Panc1 (cell line): ENCODE results near the gene PPP1R3D. TPM values are rescaled to one million over a fixed set of nuclear protein-coding genes. Genes with fewer than 3 reads are reported as not detected.
A peak's percentile ranks its signal among the peaks of the same experiment; 100 is the strongest.

Experiments used
- ATAC-seq: fragments of 200-7000 bp; cut with Tn5 transposase; 2 replicates; pipeline ENCODE4 v1.9.1; 2020; ENCODE audit warnings: mild to moderate bottlenecking, moderate library complexity
- BruUV-seq: library from RNA; stranded (reverse); fragments of 400-500 nt; replicated peaks from 2 replicates; lab custom pipeline; 2021; lab: Mats Ljungman, UMichigan
- CTCF ChIA-PET: fragments of 300-600 bp; sonication (Branson Sonifier 250); formaldehyde crosslinking; loops from one replicate; lab custom pipeline; 2022; ENCODE audit warnings: antibody characterized with exemption; lab: Charles Lee
- POLR2A ChIA-PET: fragments of 300-600 bp; sonication (Branson Sonifier 250); formaldehyde crosslinking; loops from one replicate; lab custom pipeline; 2022; ENCODE audit warnings: antibody characterized with exemption; lab: Charles Lee
- DNase-seq: peaks from one replicate; pipeline ENCODE4 v3.0.0-alpha.2; 2010; ENCODE audit warnings: low read depth, low spot score
- H3K27ac ChIP-seq: 2 replicates; pipeline ENCODE4 v1.5.1; 2011; ENCODE audit warnings: mild to moderate bottlenecking, low read length, inconsistent platforms
- H3K27me3 ChIP-seq: fragments of 200-500 bp; sonication (Bioruptor generic); 2 replicates; pipeline ENCODE4 v1.6.0; 2014; ENCODE audit warnings: low read length, inconsistent platforms; ENCODE audit not compliant: control insufficient read depth, insufficient read depth
- H3K36me3 ChIP-seq: fragments of 200-500 bp; sonication (Bioruptor generic); 2 replicates; pipeline ENCODE4 v1.5.1; 2014; ENCODE audit warnings: inconsistent platforms, mild to moderate bottlenecking, low read length, moderate library complexity; ENCODE audit not compliant: control insufficient read depth, insufficient read depth
- H3K4me1 ChIP-seq: 2 replicates; pipeline ENCODE4 v1.5.1; 2011; ENCODE audit warnings: inconsistent platforms, mild to moderate bottlenecking, low read length, moderate library complexity; ENCODE audit not compliant: control insufficient read depth, insufficient read depth
- H3K4me3 ChIP-seq, 2 experiments: 2 replicates each; pipeline ENCODE4 v1.5.1; 2011 to 2012; ENCODE audit warnings: low read depth in 2 of 2, low read length in 2 of 2, mild to moderate bottlenecking in 2 of 2, inconsistent platforms in 1 of 2, moderate library complexity in 1 of 2
- H3K9me3 ChIP-seq: fragments of 200-500 bp; sonication (Bioruptor generic); 2 replicates; pipeline ENCODE4 v1.5.1; 2014; ENCODE audit warnings: low read depth, mild to moderate bottlenecking, inconsistent platforms, low read length, moderate library complexity; ENCODE audit not compliant: control insufficient read depth, insufficient read depth
- CTCF ChIP-seq: fragments of 450-650 bp; IDR thresholded peaks from 2 replicates; pipeline ENCODE4 v1.5.1; 2017; ENCODE audit warnings: mild to moderate bottlenecking
- POLR2AphosphoS5 ChIP-seq: IDR thresholded peaks from 2 replicates; pipeline ENCODE4 v1.6.1; 2012; ENCODE audit warnings: mild to moderate bottlenecking, low read depth, low read length, moderate library complexity
- REST ChIP-seq, 2 experiments: IDR thresholded peaks; 2 replicates each; pipeline ENCODE4 v1.6.1; 2011 to 2012; ENCODE audit warnings: low read depth in 2 of 2, control low read depth in 1 of 2, low read length in 1 of 2, mild to moderate bottlenecking in 1 of 2, moderate library complexity in 1 of 2; ENCODE audit not compliant: insufficient read depth in 1 of 2
- SIN3A ChIP-seq: IDR thresholded peaks from 2 replicates; pipeline ENCODE4 v1.6.1; 2012; ENCODE audit warnings: low read depth, mild to moderate bottlenecking, low read length, moderate library complexity, borderline replicate concordance; ENCODE audit not compliant: insufficient read depth
- TCF7L2 ChIP-seq: IDR thresholded peaks from 2 replicates; pipeline ENCODE4 v1.6.1; 2011; ENCODE audit warnings: mild to moderate bottlenecking, low read depth, low read length, inconsistent platforms
- in situ Hi-C: cut with HindIII; loops from 2 replicates; pipeline ENCODE4 v1.10.0; 2016; ENCODE audit warnings: low sequenced_read_pairs, low pct_unique_long_range_greater_than_20kb
- intact Hi-C: fragments of 100-400 bp; cut with micrococcal nuclease; formaldehyde crosslinking; loops from one replicate; pipeline ENCODE4 v1.10.0; 2022; ENCODE audit not compliant: unreplicated experiment
- total RNA-seq: library from RNA; stranded (reverse); gene quantifications from one replicate; pipeline ENCODE4 v1.2.1, GENCODE V29; 2021; ENCODE audit not compliant: unreplicated experiment

The PPP1R3D gene
- total RNA-seq, 1 experiment from 2014 or later: 7.9 TPM

DNA sequence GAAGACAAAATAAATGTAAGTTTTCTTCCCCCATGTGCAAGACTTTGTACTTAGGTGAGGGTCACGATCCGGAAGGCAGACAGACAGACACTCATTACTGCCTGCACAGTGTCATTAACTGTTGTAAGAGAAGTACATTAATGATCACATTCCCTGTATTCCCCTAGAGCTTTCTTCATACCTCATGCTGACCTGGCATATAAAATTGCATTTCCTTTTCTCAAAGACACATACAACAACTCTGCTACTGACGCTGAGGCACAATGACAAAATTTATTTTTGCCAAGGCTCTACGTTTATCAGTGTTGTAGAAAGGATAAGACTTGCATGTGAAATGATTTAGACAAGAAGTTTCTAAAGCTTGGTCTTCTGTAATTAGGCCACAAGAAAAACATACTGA, 3.7 kb downstream of the PPP1R3D start:
- H3K4me1 ChIP-seq: peaks cover 55% of the 10 kb centered on the region
- CTCF ChIA-PET: no interaction called here

DNA sequence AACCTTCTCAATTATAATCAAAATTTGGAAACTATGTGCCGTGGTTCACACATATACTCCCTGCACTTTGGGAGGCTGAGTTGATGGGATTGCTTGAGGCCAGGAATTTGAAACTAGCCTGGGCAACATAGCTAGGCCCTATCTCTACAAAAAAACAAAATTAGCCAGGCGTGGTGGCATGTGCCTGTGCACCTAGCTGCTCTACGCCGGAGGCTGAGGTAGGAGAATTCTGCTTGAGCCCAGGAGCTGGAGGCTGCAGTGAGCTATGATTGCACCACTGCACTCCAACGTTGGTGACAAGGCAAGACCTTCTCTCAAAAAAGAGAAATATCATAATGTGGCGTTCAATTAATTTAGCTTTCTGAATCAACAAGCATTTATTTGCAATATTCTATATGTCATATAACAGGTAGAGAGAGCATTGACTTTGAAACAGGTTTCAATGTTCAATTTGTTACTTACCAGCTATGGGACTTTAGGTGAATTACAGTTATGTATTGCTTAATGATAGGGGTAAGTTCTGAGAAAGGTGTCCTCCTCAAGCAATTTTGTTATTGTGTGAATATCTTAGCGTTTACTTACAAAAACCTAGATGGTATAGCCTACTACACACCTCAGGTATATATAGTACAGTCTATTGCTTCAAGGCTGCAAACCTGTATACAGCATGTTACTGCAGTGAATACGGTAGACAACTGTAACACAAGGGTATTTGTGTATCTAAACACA, 4.5 kb downstream of the PPP1R3D start:
- DNase-seq (no peak), ATAC-seq (no peak)
- BruUV-seq: no TSS peak
- no peaks in the 10 kb centered on the region for H3K9me3 ChIP-seq
- in situ Hi-C loops (no loop called here), intact Hi-C loops (no loop called here)
- no peak for TF ChIP-seq SIN3A
- no peak for TF ChIP-seq POLR2AphosphoS5
- TF ChIP-seq CTCF: no peak
- no peak for TF ChIP-seq REST (IDR thresholded peaks at IDR 0.05; ENCODE audit: insufficient read depth in 1 of 2, low read depth in 2 of 2, low read length in 1 of 2)
- TF ChIP-seq TCF7L2: no peak
- POLR2A ChIA-PET: interaction anchor here (0.6 kb wide), 1 partner anchor 18 kb away, joined by 4 read pairs; no protein-coding TSS in a partner anchor
- H3K27ac ChIP-seq: peak overlapping the region; percentile 94
- no peak overlapping the region for H3K4me3 ChIP-seq
- CTCF ChIA-PET: no interaction called here
- peaks cover 60% of the 10 kb centered on the region for H3K4me1 ChIP-seq
- H3K36me3 ChIP-seq: no peaks in the 10 kb centered on the region
- no peaks in the 10 kb centered on the region for H3K27me3 ChIP-seq

More for the DNA sequence above, 3.7 kb downstream of the PPP1R3D start:
- intact Hi-C loops (no loop called here), in situ Hi-C loops (no loop called here)
- TF ChIP-seq SIN3A (no peak), REST (IDR thresholded peaks at IDR 0.05; ENCODE audit: insufficient read depth in 1 of 2, low read depth in 2 of 2, low read length in 1 of 2) (no peak), POLR2AphosphoS5 (no peak), TCF7L2 (no peak), CTCF (no peak)
- H3K4me3 ChIP-seq: no peak overlapping the region
- no TSS peak for BruUV-seq
- H3K36me3 ChIP-seq: no peaks in the 10 kb centered on the region; the same call in 1 of the 2 replicates
- H3K27ac ChIP-seq: peak overlapping the region; percentile 37; the same call in 1 of the 2 replicates
- no peak for DNase-seq
- POLR2A ChIA-PET: interaction anchor here (0.6 kb wide), 1 partner anchor 17 kb away, joined by 4 read pairs; no protein-coding TSS in a partner anchor
- ATAC-seq: no peak
- H3K27me3 ChIP-seq: no peaks in the 10 kb centered on the region
- no peaks in the 10 kb centered on the region for H3K9me3 ChIP-seq
